ENCODE data around the gene HSPA9.

The HSPA9 gene

GRCh38 chr5:138610415-138610917 is 35.3 kb upstream of the HSPA9 start:
- TF ChIP-seq, protein P1, sequence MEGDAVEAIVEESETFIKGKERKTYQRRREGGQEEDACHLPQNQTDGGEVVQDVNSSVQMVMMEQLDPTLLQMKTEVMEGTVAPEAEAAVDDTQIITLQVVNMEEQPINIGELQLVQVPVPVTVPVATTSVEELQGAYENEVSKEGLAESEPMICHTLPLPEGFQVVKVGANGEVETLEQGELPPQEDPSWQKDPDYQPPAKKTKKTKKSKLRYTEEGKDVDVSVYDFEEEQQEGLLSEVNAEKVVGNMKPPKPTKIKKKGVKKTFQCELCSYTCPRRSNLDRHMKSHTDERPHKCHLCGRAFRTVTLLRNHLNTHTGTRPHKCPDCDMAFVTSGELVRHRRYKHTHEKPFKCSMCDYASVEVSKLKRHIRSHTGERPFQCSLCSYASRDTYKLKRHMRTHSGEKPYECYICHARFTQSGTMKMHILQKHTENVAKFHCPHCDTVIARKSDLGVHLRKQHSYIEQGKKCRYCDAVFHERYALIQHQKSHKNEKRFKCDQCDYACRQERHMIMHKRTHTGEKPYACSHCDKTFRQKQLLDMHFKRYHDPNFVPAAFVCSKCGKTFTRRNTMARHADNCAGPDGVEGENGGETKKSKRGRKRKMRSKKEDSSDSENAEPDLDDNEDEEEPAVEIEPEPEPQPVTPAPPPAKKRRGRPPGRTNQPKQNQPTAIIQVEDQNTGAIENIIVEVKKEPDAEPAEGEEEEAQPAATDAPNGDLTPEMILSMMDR (IDR thresholded peaks at IDR 0.05) = no peak
- no peaks in the 10 kb centered on the region for H3K36me3 ChIP-seq (ENCODE audit: control insufficient read depth, insufficient read depth, low read length)
- H3K4me1 ChIP-seq = no peaks in the 10 kb centered on the region
- H3K27ac ChIP-seq = no peak overlapping the region
- no peak overlapping the region for H3K4me2 ChIP-seq (ENCODE audit: low read length)
- peak overlapping the region; percentile 68 for H2AFZ ChIP-seq
- no peaks in the 10 kb centered on the region for H3K79me2 ChIP-seq
- H3K4me3 ChIP-seq (ENCODE audit: low read depth, low read length) = no peak overlapping the region
- H3K27me3 ChIP-seq (ENCODE audit: control insufficient read depth, insufficient read depth, low read length) = no peaks in the 10 kb centered on the region
- H3K9me3 ChIP-seq (ENCODE audit: control insufficient read depth, low read length) = no peaks in the 10 kb centered on the region
- no peak overlapping the region for H3K9ac ChIP-seq

GRCh38 chr5:138606378-138607064 is 31.3 kb upstream of the HSPA9 start:
- peaks cover 5% of the 10 kb centered on the region for H3K4me1 ChIP-seq
- H3K4me2 ChIP-seq (ENCODE audit: low read length) = no peak overlapping the region
- H3K9me3 ChIP-seq (ENCODE audit: control insufficient read depth, low read length) = no peaks in the 10 kb centered on the region
- no peaks in the 10 kb centered on the region for H3K36me3 ChIP-seq (ENCODE audit: control insufficient read depth, insufficient read depth, low read length)
- H3K9ac ChIP-seq = no peak overlapping the region
- no peaks in the 10 kb centered on the region for H3K27me3 ChIP-seq (ENCODE audit: control insufficient read depth, insufficient read depth, low read length)
- H3K27ac ChIP-seq = no peak overlapping the region
- no peak overlapping the region for H3K4me3 ChIP-seq (ENCODE audit: low read depth, low read length)
- no peak overlapping the region for H2AFZ ChIP-seq
- TF ChIP-seq, protein P1 (IDR thresholded peaks at IDR 0.05) = no peak
- no peaks in the 10 kb centered on the region for H3K79me2 ChIP-seq

DNA sequence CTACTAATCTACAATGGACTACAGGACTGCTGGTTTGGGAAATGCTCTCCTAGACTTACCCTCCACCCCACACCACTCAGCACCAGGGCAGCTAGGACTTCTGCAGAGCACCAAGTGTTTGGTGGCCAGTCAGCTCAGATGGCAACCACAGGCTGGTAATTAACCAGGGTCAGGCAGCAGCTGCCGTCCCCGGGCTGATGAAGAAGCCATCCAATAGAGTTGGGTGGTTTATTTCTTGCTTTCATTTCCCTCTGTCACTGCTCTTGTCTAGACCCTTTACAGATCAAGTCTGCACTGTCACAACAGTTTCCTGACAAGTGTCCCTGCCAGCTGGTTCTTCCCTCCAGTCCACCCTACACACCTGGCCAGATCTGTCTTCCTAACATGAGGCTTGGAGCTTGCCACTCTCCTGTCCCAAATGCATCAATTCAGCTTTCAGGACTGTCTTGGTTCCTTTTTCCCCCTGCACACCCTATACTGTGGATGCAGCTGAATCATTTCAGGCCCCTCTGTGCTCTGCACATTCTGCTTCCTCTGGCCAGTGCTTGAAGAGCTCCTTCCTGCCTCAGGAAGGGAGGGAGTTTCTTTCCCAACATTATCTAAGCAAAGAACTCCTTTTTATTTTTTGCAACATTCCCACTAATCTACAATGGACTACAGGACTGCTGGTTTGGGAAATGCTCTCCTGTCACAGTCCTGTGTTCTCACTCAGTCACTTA is 30.2 kb upstream of the HSPA9 start:
- no peaks in the 10 kb centered on the region for H3K9me3 ChIP-seq (ENCODE audit: control insufficient read depth, low read length)
- H3K36me3 ChIP-seq (ENCODE audit: control insufficient read depth, insufficient read depth, low read length) = no peaks in the 10 kb centered on the region
- H3K27me3 ChIP-seq (ENCODE audit: control insufficient read depth, insufficient read depth, low read length) = no peaks in the 10 kb centered on the region
- H3K4me3 ChIP-seq (ENCODE audit: low read depth, low read length) = no peak overlapping the region
- H3K4me2 ChIP-seq (ENCODE audit: low read length) = no peak overlapping the region
- H3K4me1 ChIP-seq = peaks cover 5% of the 10 kb centered on the region
- no peaks in the 10 kb centered on the region for H3K79me2 ChIP-seq
- H3K27ac ChIP-seq = peak overlapping the region; percentile 20
- H3K9ac ChIP-seq = no peak overlapping the region
- TF ChIP-seq, protein P1 (IDR thresholded peaks at IDR 0.05) = no peak
- H2AFZ ChIP-seq = no peak overlapping the region

DNA sequence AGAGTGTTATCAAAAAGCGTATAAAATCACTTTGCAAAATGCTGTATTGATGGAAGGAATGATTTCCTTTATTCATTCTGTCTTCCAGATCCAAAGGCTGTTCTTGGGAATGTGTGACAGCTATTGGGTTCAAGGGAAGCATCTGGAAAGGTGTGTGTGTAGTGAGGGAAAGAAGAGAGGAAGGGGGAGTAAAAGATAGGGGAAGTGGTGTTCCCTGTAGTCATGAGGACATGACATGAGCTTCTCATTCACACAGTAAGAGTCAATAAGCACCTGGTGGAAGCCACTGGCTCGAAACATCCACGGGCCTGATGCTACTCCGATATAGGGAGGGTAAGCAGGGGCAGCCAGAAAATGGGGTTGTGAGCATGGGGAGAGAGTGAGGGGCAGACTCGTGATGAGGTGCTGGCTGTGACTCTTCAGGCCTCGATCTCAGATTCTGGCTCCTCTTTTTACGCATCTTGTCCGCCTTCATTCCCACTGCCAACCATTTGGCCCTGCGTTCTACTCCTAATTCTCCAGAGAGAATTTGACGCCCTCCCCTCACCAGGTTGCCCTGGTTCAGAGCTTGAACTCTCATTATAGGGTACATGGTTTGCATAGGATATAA is 29.1 kb upstream of the HSPA9 start:
- Histone ChIP-seq H3K36me3 (ENCODE audit: control insufficient read depth, insufficient read depth, low read length) (no peaks in the 10 kb centered on the region), H3K27ac (no peak overlapping the region), H3K9me3 (ENCODE audit: control insufficient read depth, low read length) (no peaks in the 10 kb centered on the region), H3K4me3 (ENCODE audit: low read depth, low read length) (no peak overlapping the region), H2AFZ (no peak overlapping the region), H3K79me2 (no peaks in the 10 kb centered on the region), H3K4me2 (ENCODE audit: low read length) (no peak overlapping the region), H3K27me3 (ENCODE audit: control insufficient read depth, insufficient read depth, low read length) (no peaks in the 10 kb centered on the region), H3K4me1 (peaks cover 5% of the 10 kb centered on the region), H3K9ac (no peak overlapping the region)
- TF ChIP-seq, protein P1 (IDR thresholded peaks at IDR 0.05) = no peak

Data from parathyroid adenoma (tissue), 2 donors.